Activated CD4-positive, alpha-beta T cell treated with anti-CD3 and anti-CD28 coated beads, Interleukin-2, amount 10 ng/mL, durations not matched to agents 7 days and 5 days (primary cell): ENCODE data around the gene ANXA1. TPM values are rescaled to one million over a fixed set of nuclear protein-coding genes. Genes with fewer than 3 reads are reported as not detected.
A peak's percentile ranks its signal among the peaks of the same experiment; 100 is the strongest.

Experiments used
- CTCF ChIA-PET: fragments of 350-600 bp; sonication (Branson Sonifier 250); formaldehyde crosslinking; loops from one replicate; lab custom pipeline; 2021; ENCODE audit warnings: antibody characterized with exemption; lab: Charles Lee
- POLR2A ChIA-PET: fragments of 350-600 bp; sonication (Branson Sonifier 250); formaldehyde crosslinking; loops from one replicate; lab custom pipeline; 2021; ENCODE audit warnings: antibody characterized with exemption; lab: Charles Lee
- DNase-seq: peaks from one replicate; pipeline ENCODE4 v3.0.0-alpha.2; 2020
- H3K27ac Mint-ChIP-seq: one replicate; pipeline ENCODE4 v1.8.0; 2021; ENCODE audit warnings: mild to moderate bottlenecking, moderate library complexity, mixed read lengths
- H3K27me3 Mint-ChIP-seq: one replicate; pipeline ENCODE4 v1.8.0; 2021; ENCODE audit warnings: mixed read lengths
- H3K36me3 Mint-ChIP-seq: one replicate; pipeline ENCODE4 v1.8.0; 2021; ENCODE audit warnings: low read depth, mixed read lengths
- H3K4me1 Mint-ChIP-seq: one replicate; pipeline ENCODE4 v1.8.0; 2021; ENCODE audit warnings: mixed read lengths
- H3K4me3 Mint-ChIP-seq: one replicate; pipeline ENCODE4 v1.8.0; 2021; ENCODE audit warnings: mild to moderate bottlenecking, moderate library complexity, mixed read lengths
- H3K9me3 Mint-ChIP-seq: one replicate; pipeline ENCODE4 v1.8.0; 2021; ENCODE audit warnings: mixed read lengths
- total RNA-seq, 2 experiments: library from RNA; stranded (reverse); gene quantifications; one replicate each; pipeline ENCODE4 v1.2.3, GENCODE V29; 2021

The ANXA1 gene
- total RNA-seq, 2 experiments from 2014 or later = 106 to 116 TPM

- no peak overlapping the region for H3K4me3 Mint-ChIP-seq
- CTCF ChIA-PET = interaction anchor here (1.2 kb wide), 1 partner anchor 23 kb away, joined by 4 read pairs; no protein-coding TSS in a partner anchor
- no peak for DNase-seq
- POLR2A ChIA-PET = no interaction called here
- H3K36me3 Mint-ChIP-seq = peaks cover 60% of the 10 kb centered on the region
- no peaks in the 10 kb centered on the region for H3K27me3 Mint-ChIP-seq
- H3K4me1 Mint-ChIP-seq = peaks cover 45% of the 10 kb centered on the region
- no peak overlapping the region for H3K27ac Mint-ChIP-seq
- H3K9me3 Mint-ChIP-seq = no peaks in the 10 kb centered on the region
Measured at GRCh38 chr9:73158723-73159122, 7.1 kb downstream of the ANXA1 start.

DNA sequence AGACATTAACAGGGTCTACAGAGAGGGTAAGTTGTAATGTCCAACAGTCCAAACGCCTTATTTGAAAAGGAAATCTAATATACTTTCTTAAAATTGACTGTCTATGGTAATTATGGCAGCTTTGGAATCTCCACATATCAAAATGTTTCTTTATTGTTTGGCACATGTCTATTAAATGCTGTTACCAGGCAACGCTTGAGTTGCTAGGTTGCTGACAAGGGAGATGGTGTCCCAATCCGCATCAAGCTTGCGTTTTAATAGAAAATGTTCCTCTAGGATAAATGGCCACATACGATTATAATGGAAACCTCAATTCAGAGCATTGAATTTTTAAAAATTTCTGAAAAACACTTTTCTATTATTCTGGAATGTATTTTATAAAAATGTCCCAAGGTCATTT lies 9.2 kb downstream of the ANXA1 start:
- Mint-ChIP-seq H3K4me3 (no peak overlapping the region), H3K27me3 (no peaks in the 10 kb centered on the region), H3K36me3 (peaks cover 68% of the 10 kb centered on the region), H3K27ac (no peak overlapping the region), H3K4me1 (peaks cover 25% of the 10 kb centered on the region), H3K9me3 (no peaks in the 10 kb centered on the region)
- DNase-seq = no peak
- POLR2A ChIA-PET = no interaction called here
- CTCF ChIA-PET = interaction anchor here (1.0 to 2.6 kb wide), 3 partner anchors 12 to 31 kb away, joined by 3 to 7 read pairs (median 6); no protein-coding TSS in a partner anchor

DNA sequence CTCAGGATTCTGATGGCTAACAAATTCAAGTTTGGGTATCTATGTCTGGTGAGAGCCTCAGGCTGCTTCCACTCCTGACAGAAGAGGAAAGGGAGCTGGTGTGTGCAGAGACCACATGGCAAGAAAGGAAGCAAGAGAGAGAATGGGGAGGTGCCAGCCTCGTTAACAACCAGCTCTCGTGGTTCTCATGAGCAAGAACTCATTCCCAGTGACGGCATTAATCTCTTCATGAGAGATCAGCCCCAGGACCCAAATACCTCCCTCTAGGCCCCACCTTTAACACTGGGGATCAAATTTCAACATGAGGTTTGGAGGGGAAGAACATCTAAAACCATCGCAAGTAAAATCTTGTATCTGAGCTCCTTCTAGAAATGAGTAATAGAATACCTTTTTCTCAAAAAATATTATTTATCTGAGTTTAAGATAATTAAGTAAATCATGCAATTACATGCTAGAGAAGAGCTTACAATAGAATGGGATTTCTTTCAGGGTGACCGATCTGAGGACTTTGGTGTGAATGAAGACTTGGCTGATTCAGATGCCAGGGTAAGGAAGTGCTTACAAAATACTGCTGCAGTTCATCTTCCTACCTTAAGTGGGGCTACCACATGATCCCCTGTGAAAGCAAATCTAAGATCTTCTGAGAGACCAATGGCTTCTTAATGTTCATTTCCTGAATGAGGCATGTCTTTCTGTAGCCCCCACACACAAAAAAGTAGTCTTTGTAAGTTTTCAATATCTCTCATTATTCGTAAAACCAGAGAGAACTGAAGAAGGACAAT lies 11.5 kb downstream of the ANXA1 start:
- Mint-ChIP-seq H3K36me3 (peaks cover 75% of the 10 kb centered on the region), H3K27me3 (no peaks in the 10 kb centered on the region), H3K9me3 (no peaks in the 10 kb centered on the region), H3K4me1 (peaks cover 19% of the 10 kb centered on the region), H3K27ac (no peak overlapping the region), H3K4me3 (no peak overlapping the region)
- CTCF ChIA-PET = interaction anchor here (1.3 to 2.6 kb wide), 2 partner anchors 9 to 33 kb away, joined by 3 to 7 read pairs; no protein-coding TSS in a partner anchor
- POLR2A ChIA-PET = no interaction called here
- no peak for DNase-seq

- no peaks in the 10 kb centered on the region for H3K9me3 Mint-ChIP-seq
- DNase-seq = no peak
- no peak overlapping the region for H3K27ac Mint-ChIP-seq
- CTCF ChIA-PET = interaction anchor here (1.2 to 1.6 kb wide), 3 partner anchors 11 to 56 kb away, joined by 3 read pairs; no protein-coding TSS in a partner anchor
- no peaks in the 10 kb centered on the region for H3K27me3 Mint-ChIP-seq
- no peak overlapping the region for H3K4me3 Mint-ChIP-seq
- peaks cover 62% of the 10 kb centered on the region for H3K36me3 Mint-ChIP-seq
- POLR2A ChIA-PET = no interaction called here
- peaks cover 7% of the 10 kb centered on the region for H3K4me1 Mint-ChIP-seq
Measured at GRCh38 chr9:73165911-73166310, 14.2 kb downstream of the ANXA1 start.

- DNase-seq = no peak
- no peak overlapping the region for H3K27ac Mint-ChIP-seq
- H3K4me1 Mint-ChIP-seq = peaks cover 7% of the 10 kb centered on the region
- POLR2A ChIA-PET = no interaction called here
- H3K36me3 Mint-ChIP-seq = peaks cover 64% of the 10 kb centered on the region
- no peaks in the 10 kb centered on the region for H3K27me3 Mint-ChIP-seq
- no peaks in the 10 kb centered on the region for H3K9me3 Mint-ChIP-seq
- CTCF ChIA-PET = interaction anchor here (1.3 kb wide), 1 partner anchor 11 kb away, joined by 3 read pairs; no protein-coding TSS in a partner anchor
- no peak overlapping the region for H3K4me3 Mint-ChIP-seq
Measured at GRCh38 chr9:73166468-73166867, 14.8 kb downstream of the ANXA1 start.

- peaks cover 63% of the 10 kb centered on the region for H3K36me3 Mint-ChIP-seq
- no peak overlapping the region for H3K4me3 Mint-ChIP-seq
Measured at GRCh38 chr9:73167614-73168013, 15.9 kb downstream of the ANXA1 start.

GRCh38 chr9:73168298-73168934 lies 16.8 kb downstream of the ANXA1 start:
- DNase-seq = no peak
- POLR2A ChIA-PET = no interaction called here
- H3K4me3 Mint-ChIP-seq = no peak overlapping the region
- H3K27me3 Mint-ChIP-seq = no peaks in the 10 kb centered on the region
- no peaks in the 10 kb centered on the region for H3K9me3 Mint-ChIP-seq
- H3K36me3 Mint-ChIP-seq = peaks cover 56% of the 10 kb centered on the region
- peaks cover 7% of the 10 kb centered on the region for H3K4me1 Mint-ChIP-seq
- CTCF ChIA-PET = interaction anchor here (1.0 kb wide), 1 partner anchor 13 kb away, joined by 5 read pairs; no protein-coding TSS in a partner anchor
- no peak overlapping the region for H3K27ac Mint-ChIP-seq

More at GRCh38 chr9:73167614-73168013, 15.9 kb downstream of the ANXA1 start:
- ChIA-PET POLR2A (no interaction called here), CTCF (no interaction called here)
- H3K27ac Mint-ChIP-seq = peak overlapping the region; percentile 67
- no peaks in the 10 kb centered on the region for H3K27me3 Mint-ChIP-seq
- H3K4me1 Mint-ChIP-seq = peaks cover 7% of the 10 kb centered on the region
- DNase-seq = no peak
- no peaks in the 10 kb centered on the region for H3K9me3 Mint-ChIP-seq

- Mint-ChIP-seq H3K27ac (no peak overlapping the region), H3K9me3 (no peaks in the 10 kb centered on the region), H3K4me1 (peaks cover 7% of the 10 kb centered on the region), H3K4me3 (no peak overlapping the region), H3K27me3 (no peaks in the 10 kb centered on the region), H3K36me3 (peaks cover 40% of the 10 kb centered on the region)
- CTCF ChIA-PET = interaction anchor here (0.7 kb wide), 1 partner anchor 18 kb away, joined by 3 read pairs; no protein-coding TSS in a partner anchor
- no peak for DNase-seq
- POLR2A ChIA-PET = no interaction called here
Measured at GRCh38 chr9:73170185-73170957, 18.7 kb downstream of the ANXA1 start.

GRCh38 chr9:73172901-73173215 lies 21.2 kb downstream of the ANXA1 start:
- Mint-ChIP-seq H3K36me3 (peaks cover 17% of the 10 kb centered on the region), H3K4me3 (no peak overlapping the region), H3K27ac (no peak overlapping the region), H3K4me1 (no peaks in the 10 kb centered on the region), H3K9me3 (no peaks in the 10 kb centered on the region), H3K27me3 (no peaks in the 10 kb centered on the region)
- no peak for DNase-seq
- CTCF ChIA-PET = interaction anchor here (0.8 to 1.2 kb wide), 3 partner anchors 9 to 12 kb away, joined by 3 read pairs; no protein-coding TSS in a partner anchor
- POLR2A ChIA-PET = no interaction called here

DNA sequence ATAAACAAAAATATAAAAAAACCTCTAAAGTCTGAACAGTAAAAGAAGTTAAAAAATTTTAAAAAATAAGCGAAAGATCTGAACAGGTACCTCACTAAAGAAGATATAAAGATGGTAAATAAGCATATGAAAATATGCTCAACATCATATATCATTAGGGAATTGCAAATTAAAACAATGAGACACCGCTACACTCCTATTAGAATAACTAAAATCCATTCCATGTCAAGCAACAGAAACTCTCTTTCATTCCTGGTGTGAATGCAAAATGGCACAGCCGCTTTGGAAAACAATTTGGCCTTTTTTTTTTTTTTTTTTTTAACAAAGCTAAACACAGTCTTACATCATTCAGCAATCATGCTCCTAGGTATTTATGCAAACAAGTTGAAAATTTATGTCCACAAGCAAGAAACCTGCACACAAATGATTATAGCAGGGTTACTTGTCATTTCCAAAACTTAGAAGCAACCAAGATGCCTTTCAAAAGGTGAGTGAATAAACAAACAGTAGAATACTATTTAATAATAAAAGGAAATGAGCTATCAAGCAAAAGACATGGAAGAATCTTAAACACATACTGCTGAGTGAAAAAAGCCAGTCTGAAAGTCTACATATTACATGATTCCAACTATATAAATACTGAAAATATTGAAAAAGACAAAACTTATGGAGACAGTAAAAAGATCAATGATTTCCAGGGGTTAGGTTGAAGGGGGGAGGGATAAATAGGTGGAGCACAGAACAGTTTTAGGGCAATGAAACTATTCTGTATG lies 22.1 kb downstream of the ANXA1 start:
- Mint-ChIP-seq H3K27ac (no peak overlapping the region), H3K4me3 (no peak overlapping the region), H3K27me3 (no peaks in the 10 kb centered on the region), H3K36me3 (peaks cover 10% of the 10 kb centered on the region), H3K9me3 (no peaks in the 10 kb centered on the region), H3K4me1 (no peaks in the 10 kb centered on the region)
- no peak for DNase-seq
- CTCF ChIA-PET = interaction anchor here (0.6 to 1.2 kb wide), 2 partner anchors 8 to 967 kb away, joined by 3 read pairs; no protein-coding TSS in a partner anchor
- POLR2A ChIA-PET = no interaction called here

DNA sequence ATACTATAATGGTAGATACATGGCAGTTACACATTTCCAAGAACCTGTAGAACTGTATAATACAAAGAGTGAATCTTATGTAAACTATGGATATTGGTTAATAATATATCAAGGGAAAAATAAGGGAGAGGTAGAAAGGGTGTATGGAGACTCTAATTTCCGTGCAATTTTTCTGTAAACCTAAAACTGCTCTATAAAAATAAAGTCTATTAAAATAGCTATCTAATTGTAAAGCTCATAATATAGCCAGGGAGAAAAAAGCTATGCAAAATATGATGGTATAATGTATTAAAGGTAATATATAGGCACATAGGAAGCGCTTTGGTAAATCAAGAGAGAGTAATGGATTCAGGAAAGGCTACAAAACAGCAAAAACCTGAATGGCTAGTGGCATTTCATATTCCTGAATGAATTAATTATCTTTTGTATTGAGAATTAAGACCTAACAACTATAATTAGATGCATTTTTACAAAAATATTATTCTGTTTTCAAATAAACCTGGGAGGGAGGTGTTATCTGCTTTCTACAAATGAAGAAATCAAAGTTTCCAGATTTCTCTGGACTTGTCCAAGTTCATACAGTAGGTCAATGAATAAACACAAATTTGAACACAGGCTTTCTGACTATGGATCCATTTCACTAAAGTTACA lies 22.8 kb downstream of the ANXA1 start:
- Mint-ChIP-seq H3K9me3 (no peaks in the 10 kb centered on the region), H3K4me3 (no peak overlapping the region), H3K36me3 (peaks cover 7% of the 10 kb centered on the region), H3K27me3 (no peaks in the 10 kb centered on the region), H3K27ac (no peak overlapping the region), H3K4me1 (no peaks in the 10 kb centered on the region)
- ChIA-PET POLR2A (no interaction called here), CTCF (interaction anchor here (0.6 kb wide), 1 partner anchor 966 kb away, joined by 3 read pairs; no protein-coding TSS in a partner anchor)
- DNase-seq = no peak
